HL-60/S4 treated with phorbol 12-myristate 13-acetate at 8.2 ng/mL for 4 days and 3 days (cell line): Measurements from ENCODE around the gene SYT1.
"Not testable (repeated sequence)": the region's sequence is repeated elsewhere in the genome, so short reads cannot be mapped to it uniquely, and the experiment has no call there.

Experiments
- in situ Hi-C: fragments of 300-500 bp; cut with MboI; formaldehyde crosslinking; loops from 2 replicates; pipeline ENCODE4 v1.15.0; 2022; ENCODE audit warnings: low sequenced_read_pairs

The SYT1 gene

GRCh38 chr12:78864403-78864869 is at the start of gene SYT1:
Gene SYT1, plus strand, starts transcription at chr12:78864774.
- in situ Hi-C loops = no loop called here

- in situ Hi-C loops = no loop called here
Measured at GRCh38 chr12:78818487-78818886, 46.1 kb upstream of the SYT1 start.

GRCh38 chr12:78820946-78821345 is 43.6 kb upstream of the SYT1 start:
- in situ Hi-C loops = no loop called here

- in situ Hi-C loops = no loop called here
Measured at GRCh38 chr12:78824918-78825317, 39.7 kb upstream of the SYT1 start.

GRCh38 chr12:78829690-78830089 is 34.9 kb upstream of the SYT1 start:
- in situ Hi-C loops = no loop called here

DNA sequence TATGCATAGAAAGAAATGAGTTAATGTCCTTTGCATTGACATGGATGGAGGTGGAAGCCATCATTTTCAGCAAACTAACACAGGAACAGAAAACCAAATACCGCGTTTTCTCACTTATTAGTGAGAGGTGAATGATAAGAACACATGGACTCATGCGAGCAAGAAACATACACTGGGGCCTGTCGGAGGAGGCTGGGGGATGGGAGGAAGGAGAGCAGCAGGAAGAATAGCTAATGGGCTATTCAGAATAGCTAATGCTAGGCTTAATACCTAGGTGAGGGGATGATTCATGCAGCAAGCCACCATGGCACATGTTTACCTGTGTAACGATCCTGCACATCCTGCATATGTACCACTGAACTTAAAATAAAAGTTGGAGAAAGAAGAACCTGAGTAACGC is 29.1 kb upstream of the SYT1 start:
- in situ Hi-C loops = no loop called here

- in situ Hi-C loops = not testable (repeated sequence)
Measured at GRCh38 chr12:78840518-78841019, 24.0 kb upstream of the SYT1 start.

- in situ Hi-C loops = no loop called here
Measured at GRCh38 chr12:78853231-78853630, 11.3 kb upstream of the SYT1 start.

- in situ Hi-C loops = no loop called here
Measured at GRCh38 chr12:78863482-78864402, 832 bp upstream of the SYT1 start.

DNA sequence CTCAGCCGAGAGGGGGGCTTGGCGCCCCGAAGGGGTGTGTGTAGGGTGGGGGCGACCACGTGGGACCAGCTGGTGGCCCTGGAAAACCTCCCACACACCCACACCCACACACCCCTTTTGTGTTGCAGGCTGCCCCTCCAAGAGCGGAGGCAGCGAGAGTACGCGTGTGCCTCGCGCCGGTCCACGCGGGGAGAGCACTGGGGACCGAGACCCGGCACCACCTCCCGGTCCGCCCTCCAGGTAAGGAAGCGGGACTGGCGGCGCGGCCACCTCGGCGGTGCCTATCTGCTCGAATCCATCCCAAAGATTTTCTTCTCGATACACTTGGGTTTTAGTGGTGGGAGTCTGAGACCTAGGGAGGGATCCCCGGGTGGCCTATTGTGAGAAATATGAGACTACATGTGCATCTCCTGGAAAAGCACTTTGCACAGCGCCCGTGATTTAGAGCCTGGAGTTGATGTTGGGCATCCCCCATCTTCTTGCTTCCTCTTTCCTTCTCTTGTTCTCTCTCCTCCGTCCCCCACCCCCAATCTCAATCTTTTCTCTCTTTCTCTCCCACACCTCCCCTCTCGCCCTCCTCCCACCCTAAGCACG is 393 bp downstream of the SYT1 start:
- in situ Hi-C loops = no loop called here

GRCh38 chr12:78865516-78865915 is 942 bp downstream of the SYT1 start:
- in situ Hi-C loops = no loop called here

DNA sequence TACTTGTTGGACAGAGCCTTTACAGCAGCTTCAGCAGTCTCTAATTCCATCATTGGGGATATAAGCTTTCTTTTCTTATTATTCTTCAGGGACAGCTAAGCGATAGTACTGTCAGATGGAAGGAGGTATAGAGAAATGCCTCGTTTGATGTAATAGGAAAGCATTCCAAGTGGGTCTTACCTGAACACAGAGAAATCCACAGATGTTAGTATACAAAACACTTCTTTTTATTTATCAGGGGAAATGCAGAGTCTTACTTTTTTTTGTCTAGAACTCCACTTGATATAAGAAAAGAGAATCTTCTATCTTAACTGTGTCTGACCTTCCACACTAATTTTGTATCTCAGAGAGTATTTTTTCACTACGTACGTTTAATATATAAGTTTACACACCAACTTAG is 1.9 kb downstream of the SYT1 start:
- in situ Hi-C loops = no loop called here

DNA sequence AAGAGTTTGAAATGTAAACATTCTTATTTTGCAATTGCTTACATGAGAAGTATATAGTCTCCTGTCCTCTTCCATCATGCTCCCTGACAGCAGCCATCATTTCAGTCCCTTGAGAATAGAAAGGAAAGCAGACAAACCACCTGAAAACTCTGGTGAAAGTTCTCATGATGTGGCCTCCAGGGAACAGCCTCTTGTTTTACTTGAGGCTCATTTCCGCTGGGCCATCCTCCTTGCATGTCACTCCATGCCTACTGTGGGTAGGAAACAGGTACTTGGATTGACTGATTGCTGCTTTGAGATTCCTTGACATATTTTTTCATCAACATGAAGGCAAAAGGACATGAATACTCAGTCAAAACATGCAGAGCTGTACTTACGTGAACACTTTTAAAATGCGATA is 6.0 kb downstream of the SYT1 start:
- in situ Hi-C loops = no loop called here

DNA sequence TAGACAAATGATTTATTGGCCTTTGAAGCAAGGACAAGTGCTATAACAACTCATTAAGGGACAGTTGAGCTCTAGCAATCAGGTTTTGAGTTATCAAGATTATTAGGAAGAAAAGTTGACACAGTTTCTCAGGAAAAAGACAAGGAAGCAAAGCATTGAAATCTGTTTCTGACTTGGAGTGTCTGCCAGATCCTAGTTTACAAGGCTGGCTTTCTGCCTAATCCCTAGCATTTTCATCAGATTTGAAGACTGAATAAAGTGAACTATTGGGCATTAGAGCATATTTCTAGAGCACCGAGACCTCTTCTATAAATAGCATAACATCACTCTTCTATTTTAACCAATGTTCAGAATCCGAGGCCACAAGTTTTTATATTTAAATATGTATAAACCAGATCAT is 7.0 kb downstream of the SYT1 start:
- in situ Hi-C loops = no loop called here

GRCh38 chr12:78878459-78878858 is 13.9 kb downstream of the SYT1 start:
- in situ Hi-C loops = no loop called here

GRCh38 chr12:78878866-78879265 is 14.3 kb downstream of the SYT1 start:
- in situ Hi-C loops = no loop called here

DNA sequence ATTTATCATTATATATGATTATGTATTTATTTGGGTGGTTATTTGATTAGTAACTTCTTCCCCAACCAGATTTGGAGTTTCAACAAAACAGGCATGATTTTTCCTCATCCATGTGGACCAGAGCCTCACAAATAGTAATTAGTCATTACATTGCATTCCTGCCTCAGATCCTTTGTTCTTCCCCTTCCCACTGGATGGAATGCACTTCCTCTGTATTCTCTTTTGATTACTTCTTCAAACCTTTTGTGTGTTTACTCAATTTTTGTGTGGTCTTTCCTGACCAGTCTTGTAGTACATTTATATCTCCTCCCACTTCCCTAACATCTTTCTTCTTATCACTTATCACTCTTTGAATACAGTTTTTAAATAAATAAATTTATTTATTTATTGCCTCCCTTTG is 15.5 kb downstream of the SYT1 start:
- in situ Hi-C loops = no loop called here

DNA sequence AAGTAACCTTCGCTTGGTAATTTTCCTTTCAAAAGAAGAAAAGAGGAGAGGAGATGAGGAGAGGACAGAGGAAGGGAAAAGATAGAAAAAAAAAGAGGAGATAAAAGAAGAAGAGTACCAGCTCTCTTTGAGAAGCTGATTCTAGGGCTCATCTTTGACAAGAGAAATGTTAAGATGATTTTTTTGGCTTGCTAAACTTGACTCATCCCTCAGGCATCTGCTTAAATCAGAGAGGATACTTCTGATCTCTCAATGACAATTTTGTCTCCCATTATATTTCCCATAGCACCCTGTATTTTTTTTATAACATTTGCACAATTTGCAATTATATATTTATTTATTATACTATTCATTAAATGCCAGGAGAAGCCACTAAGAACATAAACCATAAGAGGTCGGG is 17.1 kb downstream of the SYT1 start:
- in situ Hi-C loops = no loop called here

DNA sequence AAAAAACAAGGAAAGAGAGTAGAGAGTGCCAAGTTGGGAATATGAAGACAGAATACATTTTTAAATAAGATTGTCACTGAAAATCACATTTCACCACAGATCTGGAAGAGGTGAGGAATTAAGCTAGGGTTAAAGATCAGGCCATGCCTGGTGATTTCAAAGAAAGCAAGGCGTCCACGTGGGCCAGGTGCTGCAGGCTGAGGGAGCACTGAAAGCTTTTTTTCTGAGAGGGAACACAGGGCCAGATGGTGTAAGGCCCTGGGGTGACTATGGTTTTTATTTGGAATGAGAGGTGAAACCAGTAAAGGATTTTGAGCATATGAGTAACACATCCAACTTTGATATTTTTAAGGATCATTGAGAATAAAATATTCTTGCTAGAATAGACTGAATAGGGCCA is 20.9 kb downstream of the SYT1 start:
- in situ Hi-C loops = no loop called here

DNA sequence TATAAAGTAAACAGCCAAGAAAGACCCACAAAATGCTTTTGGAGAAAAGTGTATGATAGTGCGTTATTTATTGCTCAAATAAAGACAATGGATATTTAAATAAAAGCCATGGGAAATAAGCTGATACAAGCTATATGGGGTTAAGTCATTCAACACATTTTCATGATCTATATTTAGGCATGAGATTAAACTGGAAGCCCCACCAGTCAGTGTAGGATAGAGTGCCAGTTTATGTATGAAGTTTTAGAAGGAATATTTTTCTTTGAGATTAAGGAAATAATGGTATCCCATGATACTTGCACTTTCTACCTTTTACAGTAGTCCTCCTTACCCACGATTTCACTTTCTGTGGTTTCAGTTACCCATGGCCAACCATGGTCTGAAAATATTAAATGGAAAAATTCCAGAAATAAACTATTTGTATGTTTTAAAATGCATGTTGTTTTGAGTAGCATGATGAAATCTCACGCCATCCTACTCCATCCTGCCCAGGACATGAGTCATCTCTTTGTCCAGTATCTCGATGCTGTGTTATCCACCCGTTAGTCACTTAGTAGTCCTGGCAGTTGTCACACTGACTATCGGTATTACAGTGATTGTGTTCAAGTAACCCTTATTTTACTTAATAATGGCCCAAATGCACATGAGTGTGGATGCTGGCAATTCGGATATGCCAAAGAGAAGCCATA is 22.3 kb downstream of the SYT1 start:
- in situ Hi-C loops = no loop called here

DNA sequence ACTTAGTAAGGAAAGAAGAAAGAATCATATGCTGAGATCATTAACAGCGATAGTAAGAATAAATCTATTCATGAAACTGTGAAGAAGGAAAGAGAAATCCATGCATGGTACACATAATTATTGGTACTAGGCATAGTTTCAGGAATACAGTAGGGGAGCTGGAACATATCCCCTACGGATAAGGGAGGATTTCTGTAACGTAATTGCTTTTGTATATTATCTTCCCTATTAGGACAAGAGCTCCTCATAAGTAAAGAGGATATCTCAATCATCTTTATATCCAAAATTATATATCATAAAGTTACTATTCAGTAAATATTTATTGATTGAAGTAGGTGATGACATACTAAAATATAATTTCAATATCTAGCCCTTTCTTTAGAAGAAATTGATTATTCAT is 22.9 kb downstream of the SYT1 start:
- in situ Hi-C loops = no loop called here

DNA sequence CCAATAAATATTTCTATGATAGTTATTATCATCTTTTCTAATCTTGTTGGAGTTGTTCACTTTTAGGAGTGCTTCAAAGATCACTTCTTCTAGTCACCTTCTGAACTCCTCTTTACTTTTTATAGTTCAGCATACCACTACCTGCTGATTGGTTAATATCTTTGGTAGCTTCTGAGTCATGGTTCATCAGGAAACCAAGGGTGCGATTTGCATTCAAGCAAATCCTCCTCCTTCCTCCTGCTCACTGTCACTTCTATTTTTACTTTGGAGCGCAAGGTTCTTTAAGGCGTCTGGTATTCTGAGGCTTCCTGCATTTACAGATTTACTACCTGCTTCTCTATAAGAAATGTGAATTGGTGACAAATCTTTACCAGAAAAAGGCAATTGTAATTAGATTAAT is 24.0 kb downstream of the SYT1 start:
- in situ Hi-C loops = no loop called here
